ENCODE results near the gene KRTAP9-2. TPM values are rescaled to one million over a fixed set of nuclear protein-coding genes. Genes with fewer than 3 reads are reported as not detected.
"Not testable (repeated sequence)": the region's sequence is repeated elsewhere in the genome, so short reads cannot be mapped to it uniquely, and the experiment has no call there.

The KRTAP9-2 gene, protein sequence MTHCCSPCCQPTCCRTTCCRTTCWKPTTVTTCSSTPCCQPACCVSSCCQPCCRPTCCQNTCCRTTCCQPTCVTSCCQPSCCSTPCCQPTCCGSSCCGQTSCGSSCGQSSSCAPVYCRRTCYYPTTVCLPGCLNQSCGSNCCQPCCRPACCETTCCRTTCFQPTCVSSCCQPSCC
- total RNA-seq: not detected
- long read RNA-seq: 0 reads

- DNase-seq (ENCODE audit: low spot score): not testable (repeated sequence)
These were observed at the start of gene KRTAP9-2 for GRCh38 chr17:41226598-41227095. TSS of gene KRTAP9-2 (plus strand) at chr17:41226648. CDS start at chr17:41226655, 7 bp downstream.

GRCh38 chr17:41176744-41177387 lies 49.6 kb upstream of the KRTAP9-2 start:
- DNase-seq (ENCODE audit: low spot score): no peak

- DNase-seq (ENCODE audit: low spot score): no peak
These were observed 48.6 kb upstream of the KRTAP9-2 start, which contains the start of gene KRTAP4-2 for GRCh38 chr17:41177727-41178271. TSS of gene KRTAP4-2 (minus strand) at chr17:41178221. CDS start at chr17:41178164, 57 bp downstream.

- DNase-seq (ENCODE audit: low spot score): no peak
These were observed 48.1 kb upstream of the KRTAP9-2 start for GRCh38 chr17:41178341-41178740.

DNA sequence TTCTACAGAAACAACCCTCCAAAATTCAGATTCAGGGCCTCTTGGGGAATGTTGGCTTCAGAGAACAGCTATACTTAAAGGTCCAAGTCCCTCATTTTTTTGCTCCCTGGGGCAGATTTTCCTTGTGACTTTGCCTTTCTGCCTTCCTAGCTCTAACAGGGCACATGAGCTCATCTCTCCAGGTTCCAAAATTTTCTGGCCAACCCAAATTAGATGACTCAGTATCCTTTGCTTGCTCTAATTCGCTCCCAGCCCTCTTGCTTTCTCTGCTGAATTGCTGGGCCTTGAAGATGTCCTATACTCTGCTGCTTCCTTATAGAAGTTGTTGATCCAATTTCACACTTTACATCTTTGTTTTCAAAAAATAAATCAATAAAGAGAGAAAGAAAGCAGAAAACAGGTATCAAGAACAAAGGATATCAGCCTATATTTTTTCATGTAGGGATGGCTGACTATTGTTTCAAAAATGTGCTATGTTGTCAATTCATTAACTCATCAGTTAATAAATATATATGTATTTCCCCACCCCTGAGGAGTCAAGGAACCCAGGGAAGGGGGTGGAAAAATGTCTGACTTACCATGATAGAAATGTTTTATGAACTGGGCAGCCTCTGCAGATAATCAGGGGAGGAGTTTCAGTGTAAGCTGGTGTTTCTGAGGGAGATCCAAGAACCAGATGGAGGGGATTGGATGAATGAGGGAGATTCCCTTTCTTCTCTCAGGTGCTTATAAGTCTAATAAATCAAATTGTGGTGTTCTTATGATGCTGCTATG lies 47.4 kb upstream of the KRTAP9-2 start:
- DNase-seq (ENCODE audit: low spot score): no peak

GRCh38 chr17:41184480-41184961 lies 41.9 kb upstream of the KRTAP9-2 start, which contains the start of gene KRTAP4-1:
TSS of gene KRTAP4-1 (minus strand) at chr17:41184911. CDS start at chr17:41184854, 57 bp downstream.
- no peak for DNase-seq (ENCODE audit: low spot score)

DNA sequence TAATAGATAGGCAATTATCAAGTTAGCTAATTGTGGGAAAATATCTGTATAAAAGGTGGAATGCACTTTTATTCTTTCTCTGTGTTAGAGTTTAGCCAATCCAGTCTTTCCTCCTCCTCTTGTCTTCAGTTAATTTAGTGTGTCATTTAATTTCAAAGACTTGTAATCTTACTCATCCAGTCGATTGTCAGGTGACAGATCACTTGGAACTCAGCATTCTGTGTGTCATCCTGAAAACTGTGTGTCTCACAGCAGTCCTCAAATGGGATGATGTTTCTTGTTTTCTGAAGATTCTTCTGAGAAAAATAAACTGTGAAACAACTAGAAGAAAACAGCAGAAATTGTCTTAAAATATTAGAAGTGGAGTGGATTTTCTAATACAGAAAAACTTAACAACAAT lies 41.4 kb upstream of the KRTAP9-2 start:
- no peak for DNase-seq (ENCODE audit: low spot score)

DNA sequence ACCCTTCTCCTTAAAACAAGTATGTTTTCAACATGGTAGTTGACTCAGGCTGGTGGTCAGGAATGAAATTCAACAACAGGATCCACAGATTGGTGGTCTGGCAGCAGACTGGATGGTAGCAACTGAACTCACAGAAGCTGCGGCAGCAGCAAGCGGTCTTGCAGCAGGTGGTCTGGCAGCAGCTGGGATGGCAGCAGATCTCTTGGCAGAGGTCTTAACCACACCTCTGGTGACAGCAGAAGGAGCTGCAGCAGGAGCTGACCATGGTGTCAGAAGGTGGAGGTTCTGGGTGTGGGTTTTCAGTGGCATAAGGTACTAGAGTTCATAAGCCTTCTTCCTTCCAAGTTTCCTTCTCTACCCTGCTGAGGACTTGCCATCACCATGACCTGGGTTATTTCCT lies 39.6 kb upstream of the KRTAP9-2 start:
- no peak for DNase-seq (ENCODE audit: low spot score)

DNA sequence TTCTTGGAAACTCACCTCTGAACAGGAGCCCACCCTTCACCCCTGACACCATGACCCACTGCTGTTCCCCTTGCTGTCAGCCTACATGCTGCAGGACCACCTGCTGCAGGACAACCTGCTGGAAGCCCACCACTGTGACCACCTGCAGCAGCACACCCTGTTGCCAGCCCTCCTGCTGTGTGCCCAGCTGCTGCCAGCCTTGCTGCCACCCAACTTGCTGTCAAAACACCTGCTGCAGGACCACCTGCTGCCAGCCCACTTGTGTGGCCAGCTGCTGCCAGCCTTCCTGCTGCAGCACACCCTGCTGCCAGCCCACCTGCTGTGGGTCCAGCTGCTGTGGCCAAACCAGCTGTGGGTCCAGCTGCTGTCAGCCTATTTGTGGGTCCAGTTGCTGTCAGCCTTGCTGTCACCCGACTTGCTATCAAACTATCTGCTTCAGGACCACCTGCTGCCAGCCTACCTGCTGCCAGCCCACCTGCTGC lies 36.6 kb upstream of the KRTAP9-2 start, which contains the start of gene KRTAP9-1:
TSS of gene KRTAP9-1 (plus strand) at position 51 of the 482 bp plus-strand sequence. CDS start at position 51, 0 bp downstream.
- not testable (repeated sequence) for DNase-seq (ENCODE audit: low spot score)

GRCh38 chr17:41190328-41190727 lies 36.1 kb upstream of the KRTAP9-2 start:
- DNase-seq (ENCODE audit: low spot score): no peak

DNA sequence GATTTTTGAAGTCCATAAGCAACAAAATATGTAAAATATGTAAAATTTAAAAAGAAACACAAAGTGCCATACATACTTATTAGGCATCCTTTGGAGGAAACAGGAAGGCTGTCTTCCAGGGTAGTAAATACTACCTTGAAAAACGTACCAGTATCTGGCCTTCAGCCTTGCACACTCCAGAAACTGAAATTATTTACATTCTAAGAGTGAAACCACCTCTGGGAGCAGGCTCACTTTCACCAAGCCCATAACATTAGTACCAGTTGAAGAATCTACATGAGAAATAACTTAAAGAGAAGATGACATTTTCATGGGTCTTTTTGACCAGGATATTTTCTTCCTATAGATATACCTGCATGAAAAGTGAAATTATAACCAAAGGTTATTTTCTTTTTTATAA lies 30.4 kb upstream of the KRTAP9-2 start:
- no peak for DNase-seq (ENCODE audit: low spot score)

DNA sequence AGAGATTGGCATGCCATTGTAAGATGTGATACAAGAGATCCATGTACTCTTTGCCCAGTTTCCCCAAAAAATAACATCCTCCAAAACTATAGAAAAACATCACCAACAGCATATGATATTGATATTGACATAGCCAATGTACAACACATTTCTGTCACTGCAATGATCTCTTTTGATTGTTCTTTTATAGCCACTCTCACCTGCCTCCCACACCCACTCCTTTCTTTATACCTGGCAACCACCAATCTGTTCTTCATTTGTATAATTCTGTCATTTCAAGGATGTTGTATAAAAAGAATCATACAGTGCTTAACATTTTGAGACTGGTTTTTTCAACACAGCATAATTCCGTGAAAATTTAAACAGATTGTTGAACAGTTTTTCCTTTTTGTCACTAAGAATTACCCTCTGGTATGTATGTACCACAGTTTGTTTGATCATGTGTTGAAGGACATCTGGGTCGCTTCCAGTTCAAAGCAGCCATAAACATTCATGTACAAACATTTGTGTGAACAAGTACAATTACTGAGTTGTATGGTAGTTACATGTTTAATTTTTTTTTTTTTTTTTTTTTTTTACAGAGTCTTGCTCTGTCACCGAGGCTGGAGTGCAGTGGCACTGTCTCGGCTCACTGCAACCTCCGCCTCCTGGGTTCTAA lies 26.9 kb upstream of the KRTAP9-2 start:
- DNase-seq (ENCODE audit: low spot score): no peak

GRCh38 chr17:41211845-41212466 lies 14.5 kb upstream of the KRTAP9-2 start:
- DNase-seq (ENCODE audit: low spot score): no peak

GRCh38 chr17:41212524-41213169 lies 13.8 kb upstream of the KRTAP9-2 start:
- DNase-seq (ENCODE audit: low spot score): no peak

- DNase-seq (ENCODE audit: low spot score): no peak
These were observed 10.8 kb upstream of the KRTAP9-2 start for GRCh38 chr17:41215681-41216080.

GRCh38 chr17:41223821-41224220 lies 2.6 kb upstream of the KRTAP9-2 start:
- no peak for DNase-seq (ENCODE audit: low spot score)

- no peak for DNase-seq (ENCODE audit: low spot score)
These were observed 397 bp upstream of the KRTAP9-2 start for GRCh38 chr17:41226051-41226450.

DNA sequence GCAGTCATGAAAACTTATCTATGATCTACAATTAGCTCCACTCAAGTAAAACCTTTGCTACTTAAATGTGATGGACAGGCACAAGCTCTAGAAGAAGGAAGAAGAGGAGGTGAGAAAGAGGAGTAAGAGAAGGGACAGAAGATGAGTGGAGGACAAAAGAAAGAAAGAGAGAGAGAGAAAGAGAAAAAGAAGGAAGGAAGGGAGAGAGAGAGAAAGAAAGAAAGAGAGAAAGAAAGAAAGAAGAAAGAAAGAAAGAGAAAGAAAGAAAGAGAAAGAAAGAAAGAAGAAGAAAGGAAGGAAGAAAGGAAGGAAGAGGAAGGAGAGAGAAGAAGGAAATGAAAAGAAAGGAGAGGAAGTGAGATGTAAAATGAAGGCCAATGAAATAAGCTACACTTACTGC lies 3.6 kb downstream of the KRTAP9-2 start:
- no peak for DNase-seq (ENCODE audit: low spot score)

DNA sequence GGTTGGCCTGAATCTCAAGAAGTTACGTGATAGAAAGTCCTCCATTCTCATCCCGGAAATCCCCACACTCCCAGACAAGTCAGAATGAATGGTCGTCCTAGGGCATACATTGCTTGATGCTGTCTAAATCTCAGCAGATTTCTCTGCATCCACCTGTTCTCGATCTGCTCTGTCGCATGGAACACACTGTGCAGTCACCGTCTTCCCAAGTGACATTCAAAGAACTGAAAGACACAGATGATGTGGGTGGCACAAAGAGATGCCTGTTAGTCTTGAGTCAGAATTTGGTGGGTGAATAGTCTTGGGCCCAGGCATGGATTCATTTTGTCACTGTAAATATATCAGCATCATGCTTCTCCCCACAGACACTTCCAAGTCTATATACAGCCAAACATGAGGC lies 5.3 kb downstream of the KRTAP9-2 start:
- DNase-seq (ENCODE audit: low spot score): no peak
